Activated CD4-positive, alpha-beta T cell treated with anti-CD3 and anti-CD28 coated beads, Interleukin-2, Interleukin-6, amounts not matched to agents 100 ng/mL and 50 ng/mL, durations not matched to agents 16 hours and 8 hours (primary cell): ENCODE results near the gene LHFPL5.

Source experiments
- DNase-seq: peaks from one replicate; pipeline ENCODE4 v3.0.0-alpha.2; 2020

The LHFPL5 gene

GRCh38 chr6:35794536-35795452 is 10.4 kb upstream of the LHFPL5 start:
- DNase-seq, result no peak

- DNase-seq, result no peak
Observed at GRCh38 chr6:35795453-35796071, 9.6 kb upstream of the LHFPL5 start.

- DNase-seq, result no peak
Observed at GRCh38 chr6:35796236-35796635, 8.9 kb upstream of the LHFPL5 start.

- DNase-seq, result no peak
Observed at GRCh38 chr6:35797837-35798526, 7.2 kb upstream of the LHFPL5 start.

GRCh38 chr6:35798706-35799105 is 6.4 kb upstream of the LHFPL5 start:
- DNase-seq, result no peak

- DNase-seq, result no peak
Observed at GRCh38 chr6:35801148-35801547, 4.0 kb upstream of the LHFPL5 start.

GRCh38 chr6:35808688-35809087 is 3.5 kb downstream of the LHFPL5 start:
- DNase-seq, result no peak

- no peak for DNase-seq
Observed at GRCh38 chr6:35809809-35810208, 4.7 kb downstream of the LHFPL5 start.

GRCh38 chr6:35810971-35811698 is 6.0 kb downstream of the LHFPL5 start:
- peak; percentile 11 for DNase-seq

- no peak for DNase-seq
Observed at GRCh38 chr6:35811699-35811995, 6.5 kb downstream of the LHFPL5 start.

- DNase-seq, result no peak
Observed at GRCh38 chr6:35817515-35817914, 12.4 kb downstream of the LHFPL5 start.

- DNase-seq, result no peak
Observed at GRCh38 chr6:35823601-35824000, 18.4 kb downstream of the LHFPL5 start.

GRCh38 chr6:35824552-35825192 is 19.5 kb downstream of the LHFPL5 start:
- no peak for DNase-seq

GRCh38 chr6:35829306-35829705 is 24.2 kb downstream of the LHFPL5 start:
- no peak for DNase-seq

GRCh38 chr6:35831257-35832007 is 26.3 kb downstream of the LHFPL5 start:
- no peak for DNase-seq

GRCh38 chr6:35833536-35833935 is 28.4 kb downstream of the LHFPL5 start:
- no peak for DNase-seq

- no peak for DNase-seq
Observed at GRCh38 chr6:35839019-35839418, 33.9 kb downstream of the LHFPL5 start.

- DNase-seq, result no peak
Observed at GRCh38 chr6:35842381-35842780, 37.2 kb downstream of the LHFPL5 start.

GRCh38 chr6:35844290-35844689 is 39.1 kb downstream of the LHFPL5 start:
- no peak for DNase-seq

- DNase-seq, result no peak
Observed at GRCh38 chr6:35850208-35850607, 45.1 kb downstream of the LHFPL5 start.

GRCh38 chr6:35852994-35853393 is 47.8 kb downstream of the LHFPL5 start:
- DNase-seq, result no peak

GRCh38 chr6:35856250-35856649 is 51.1 kb downstream of the LHFPL5 start:
- DNase-seq, result no peak
